SJSA1 (cell line): ENCODE measurements around the gene VKORC1L1. TPM values are rescaled to one million over a fixed set of nuclear protein-coding genes. Genes with fewer than 3 reads are reported as not detected.
"Not testable (repeated sequence)": the region's sequence is repeated elsewhere in the genome, so short reads cannot be mapped to it uniquely, and the experiment has no call there.

Experiments used
- DNase-seq, 2 experiments: peaks; one replicate each; pipeline ENCODE4 v3.0.0-alpha.2; 2015 to 2020; ENCODE audit warnings: low spot score in 2 of 2, low read depth in 1 of 2
- H3K27ac ChIP-seq: fragments of 250-450 bp; sonication (Bioruptor Pico); 2 replicates; pipeline ENCODE4 v1.5.1; 2020; ENCODE audit warnings: mild to moderate bottlenecking, moderate library complexity
- H3K27me3 ChIP-seq: fragments of 250-450 bp; sonication (Bioruptor Pico); replicated peaks from 2 replicates; pipeline ENCODE4 v1.5.1; 2020; ENCODE audit warnings: mild to moderate bottlenecking, moderate library complexity
- H3K36me3 ChIP-seq: fragments of 250-450 bp; sonication (Bioruptor Pico); 2 replicates; pipeline ENCODE4 v1.5.1; 2020; ENCODE audit warnings: mild to moderate bottlenecking
- H3K4me1 ChIP-seq: fragments of 250-450 bp; sonication (Bioruptor Pico); replicated peaks from 2 replicates; pipeline ENCODE4 v1.6.1; 2021; ENCODE audit warnings: mild to moderate bottlenecking
- H3K4me3 ChIP-seq: fragments of 250-450 bp; sonication (Bioruptor Pico); 2 replicates; pipeline ENCODE4 v1.5.1; 2020; ENCODE audit warnings: mild to moderate bottlenecking
- H3K9me3 ChIP-seq: fragments of 250-450 bp; sonication (Bioruptor Pico); replicated peaks from 2 replicates; pipeline ENCODE4 v1.5.1; 2020; ENCODE audit warnings: mild to moderate bottlenecking
- total RNA-seq: library from RNA; depleted of rRNA; stranded (reverse); fragments of >200 nt; shearing (Covaris generic); gene quantifications from 2 replicates; pipeline ENCODE4 v1.2.3, GENCODE V29; 2014

VKORC1L1 gene
- total RNA-seq, 1 experiment from 2014 or later: 16.1 TPM

DNA sequence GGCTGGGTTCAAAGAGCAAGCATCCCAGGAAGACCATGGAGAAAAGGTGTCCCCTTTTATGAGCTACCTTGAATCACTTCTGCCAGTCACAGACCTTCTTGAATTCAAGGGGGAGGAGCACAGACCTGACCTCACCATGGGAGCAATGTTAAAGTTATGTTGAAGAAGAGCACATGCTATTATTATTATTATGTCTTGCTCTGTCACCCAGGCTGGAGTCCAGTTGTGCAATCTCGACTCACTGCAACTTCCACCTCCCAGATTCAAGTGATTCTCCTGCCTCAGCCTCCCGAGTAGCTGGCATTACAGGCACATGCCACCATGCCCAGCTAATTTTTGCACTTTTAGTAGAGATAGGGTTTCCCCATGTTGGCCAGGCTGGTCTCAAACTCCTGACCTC, 5.2 kb upstream of the VKORC1L1 start:
- H3K4me1 ChIP-seq, H3K9me3 ChIP-seq, H3K36me3 ChIP-seq, H3K4me3 ChIP-seq, H3K27ac ChIP-seq, H3K27me3 ChIP-seq, DNase-seq: not testable (repeated sequence)

DNA sequence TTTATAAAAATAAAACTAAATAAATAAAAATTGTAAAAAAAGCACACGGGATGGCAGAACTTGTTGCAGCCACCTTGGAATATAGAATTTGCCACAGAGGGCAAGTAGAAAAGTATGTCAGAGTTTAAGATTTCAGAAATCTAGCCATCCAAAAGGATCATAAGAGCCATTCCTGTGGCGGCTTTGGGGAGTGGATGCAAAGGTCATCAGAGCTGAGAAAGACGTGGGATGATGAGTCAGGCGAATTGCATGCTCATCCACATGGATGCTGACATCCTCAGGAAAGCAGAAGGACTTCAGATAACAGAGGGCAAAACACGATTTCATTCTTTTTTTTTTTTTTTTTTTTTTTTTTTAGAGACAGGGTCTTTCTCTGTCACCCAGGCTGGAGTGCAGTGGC, 3.6 kb upstream of the VKORC1L1 start:
- H3K27ac ChIP-seq, H3K9me3 ChIP-seq: not testable (repeated sequence)

DNA sequence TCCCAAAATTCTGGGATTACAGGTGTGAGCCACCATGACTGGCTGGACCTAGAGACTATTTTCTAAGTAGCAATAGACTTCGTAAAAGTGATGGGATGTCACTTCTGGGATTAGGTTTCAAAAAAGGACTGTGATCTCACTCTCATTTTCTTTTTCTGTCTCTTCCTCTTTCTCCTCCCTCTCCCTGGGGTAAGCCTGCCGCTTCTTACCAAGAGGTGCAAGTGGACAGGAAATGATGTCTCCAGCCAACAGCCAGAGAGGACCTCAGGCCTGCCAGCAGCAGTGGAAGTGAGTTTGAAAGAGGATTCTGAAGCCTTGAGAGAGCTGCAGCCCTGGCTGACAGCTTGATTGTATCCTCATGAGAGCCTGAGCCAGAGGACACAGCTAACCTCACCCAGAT, 1.4 kb upstream of the VKORC1L1 start:
- H3K4me1 ChIP-seq, H3K27me3 ChIP-seq, H3K27ac ChIP-seq, H3K36me3 ChIP-seq, DNase-seq, H3K4me3 ChIP-seq, H3K9me3 ChIP-seq: not testable (repeated sequence)

More for the DNA sequence above, 3.6 kb upstream of the VKORC1L1 start:
- not testable (repeated sequence) for H3K4me3 ChIP-seq, H3K27me3 ChIP-seq, H3K36me3 ChIP-seq, H3K4me1 ChIP-seq
- DNase-seq: peak in 1 of 2 experiments; percentile 47

DNA sequence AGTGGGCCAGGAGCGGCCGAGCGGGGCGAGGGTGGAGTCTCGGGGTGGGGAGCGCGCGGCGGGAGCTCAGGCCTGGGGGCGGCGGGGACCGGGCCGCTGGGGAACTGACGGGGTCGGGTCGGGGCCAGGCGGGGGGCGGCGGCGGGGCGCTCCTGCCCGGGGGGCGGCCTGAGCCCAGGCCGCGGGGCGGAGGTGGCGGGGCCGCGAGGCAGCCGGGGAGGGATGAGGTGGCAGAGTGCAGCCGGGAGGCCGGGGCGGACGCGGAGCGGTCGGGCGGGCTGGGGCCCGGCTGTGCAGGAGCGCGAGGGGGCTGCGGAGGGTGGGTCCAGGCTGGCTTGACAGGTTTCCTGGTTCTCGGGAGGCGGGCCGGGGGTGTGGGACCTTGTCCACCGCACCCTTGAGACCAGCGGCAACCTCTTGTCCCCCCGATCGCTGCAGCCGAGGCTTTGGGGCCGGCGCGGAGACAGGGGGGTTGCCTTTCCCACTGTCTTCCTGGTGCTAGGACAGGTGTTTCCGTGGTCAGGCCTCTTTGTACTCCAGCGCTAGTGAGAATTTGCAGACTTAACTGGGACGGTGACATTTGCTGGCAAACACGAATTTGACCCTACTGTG, 814 bp downstream of the VKORC1L1 start:
- H3K36me3 ChIP-seq, H3K9me3 ChIP-seq, H3K27me3 ChIP-seq, H3K4me1 ChIP-seq, H3K27ac ChIP-seq: not testable (repeated sequence)
- peak in 1 of 2 experiments; percentile 4 for DNase-seq
- H3K4me3 ChIP-seq: peak overlapping the region; percentile 87

DNA sequence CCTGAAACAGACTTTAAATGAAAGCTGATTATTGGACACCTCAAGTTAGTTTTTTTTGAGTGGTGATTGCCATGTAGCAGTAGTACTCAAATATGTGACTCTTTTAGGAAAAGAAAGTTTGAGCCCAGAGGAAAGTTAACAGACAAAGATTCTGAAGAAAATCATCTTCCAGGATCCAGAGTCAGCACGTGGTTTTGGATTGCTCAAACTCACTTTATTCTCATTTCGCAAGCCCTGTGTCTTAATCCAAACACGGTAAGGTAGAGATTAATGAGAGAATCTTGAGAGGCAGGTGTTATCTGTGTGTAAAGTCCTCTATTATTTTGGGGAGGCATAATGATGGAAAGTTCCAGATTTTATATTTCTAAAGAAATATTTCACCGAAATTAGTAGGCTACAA, 2.8 kb downstream of the VKORC1L1 start:
- H3K27ac ChIP-seq, H3K36me3 ChIP-seq, H3K27me3 ChIP-seq, H3K9me3 ChIP-seq, H3K4me1 ChIP-seq, DNase-seq, H3K4me3 ChIP-seq: not testable (repeated sequence)

DNA sequence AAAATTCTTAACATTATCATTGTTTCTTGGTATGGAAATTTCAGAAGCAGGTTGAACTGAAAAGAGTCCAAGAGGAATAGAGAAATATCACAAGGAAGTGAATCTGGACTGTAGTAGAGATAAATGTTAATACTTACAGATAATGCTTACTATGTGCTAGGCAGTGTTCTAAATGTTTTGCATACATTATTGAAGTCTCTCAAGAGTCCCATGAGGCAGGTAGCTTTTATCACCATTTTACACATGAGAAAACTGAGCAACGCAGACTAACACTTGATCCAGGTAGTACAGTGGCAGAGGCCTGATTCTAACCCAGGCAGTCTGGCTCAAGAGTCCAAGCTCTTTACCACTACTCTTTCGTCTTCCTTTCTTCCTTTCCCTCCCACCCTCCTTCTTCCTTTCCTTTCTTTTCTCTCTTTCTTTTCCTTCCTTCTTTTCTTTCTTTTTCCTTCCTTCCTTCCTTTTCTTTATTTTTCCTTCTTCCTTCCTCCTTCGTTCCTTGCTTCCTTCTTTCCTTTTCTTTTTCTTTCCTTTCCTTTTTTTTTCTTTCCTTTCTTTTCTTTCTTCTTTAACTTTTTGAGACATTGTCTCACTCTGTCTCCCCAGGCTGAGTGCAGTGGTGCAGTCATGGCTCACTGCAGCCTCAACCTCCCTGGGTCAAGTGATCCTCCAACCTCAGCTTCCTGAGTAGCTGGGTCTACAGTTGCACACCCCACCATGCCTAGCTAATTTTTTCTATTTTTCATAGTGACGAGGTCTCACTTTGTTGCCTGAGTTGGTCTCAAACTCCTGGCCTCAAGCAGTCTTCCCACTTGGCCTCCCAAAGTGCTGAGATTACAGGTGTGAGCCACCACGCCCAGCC, 6.6 kb downstream of the VKORC1L1 start:
- DNase-seq, H3K27ac ChIP-seq, H3K27me3 ChIP-seq, H3K36me3 ChIP-seq, H3K9me3 ChIP-seq, H3K4me1 ChIP-seq, H3K4me3 ChIP-seq: not testable (repeated sequence)

DNA sequence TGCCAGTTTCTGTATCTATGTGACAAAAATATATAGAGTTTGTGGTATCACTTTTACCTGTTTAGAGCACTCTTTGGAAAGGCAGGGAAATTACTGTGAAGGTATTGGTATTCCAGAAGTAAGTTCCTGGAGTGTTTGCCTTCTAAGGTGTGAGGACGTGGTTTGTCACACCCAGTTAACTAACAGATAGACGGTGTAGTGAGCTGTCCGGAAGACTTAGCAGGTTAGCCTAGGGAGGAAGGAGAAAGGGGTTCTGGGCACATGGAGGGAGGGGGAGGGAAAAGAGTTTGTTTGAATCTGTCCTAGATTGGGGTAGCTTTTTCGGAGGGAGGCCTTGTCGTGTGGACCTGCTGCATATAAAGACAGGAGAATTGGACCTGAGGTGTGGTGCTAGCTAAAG, 7.4 kb downstream of the VKORC1L1 start:
- H3K27me3 ChIP-seq, H3K27ac ChIP-seq, H3K36me3 ChIP-seq, DNase-seq, H3K9me3 ChIP-seq, H3K4me1 ChIP-seq, H3K4me3 ChIP-seq: not testable (repeated sequence)

DNA sequence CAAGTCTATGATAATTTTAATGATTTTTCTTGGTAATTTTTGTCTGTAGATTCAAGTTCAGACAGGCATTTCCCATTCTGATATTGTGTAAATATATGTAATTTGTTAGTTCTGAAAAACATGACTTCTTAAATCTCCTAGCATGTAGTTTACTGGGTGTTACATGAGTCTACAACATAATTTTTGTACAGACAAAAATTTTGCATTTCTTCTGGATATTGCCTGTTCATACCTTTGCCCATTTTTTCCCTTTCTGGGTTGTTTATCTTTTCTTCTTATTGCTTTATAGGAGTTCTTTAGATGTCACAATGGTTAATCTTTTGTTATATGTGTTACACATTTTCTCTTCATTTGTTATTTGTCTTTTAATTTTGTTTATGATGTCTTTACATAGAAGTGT, 12.1 kb downstream of the VKORC1L1 start:
- not testable (repeated sequence) for H3K4me3 ChIP-seq, H3K9me3 ChIP-seq, H3K27ac ChIP-seq, H3K36me3 ChIP-seq, DNase-seq, H3K27me3 ChIP-seq, H3K4me1 ChIP-seq

DNA sequence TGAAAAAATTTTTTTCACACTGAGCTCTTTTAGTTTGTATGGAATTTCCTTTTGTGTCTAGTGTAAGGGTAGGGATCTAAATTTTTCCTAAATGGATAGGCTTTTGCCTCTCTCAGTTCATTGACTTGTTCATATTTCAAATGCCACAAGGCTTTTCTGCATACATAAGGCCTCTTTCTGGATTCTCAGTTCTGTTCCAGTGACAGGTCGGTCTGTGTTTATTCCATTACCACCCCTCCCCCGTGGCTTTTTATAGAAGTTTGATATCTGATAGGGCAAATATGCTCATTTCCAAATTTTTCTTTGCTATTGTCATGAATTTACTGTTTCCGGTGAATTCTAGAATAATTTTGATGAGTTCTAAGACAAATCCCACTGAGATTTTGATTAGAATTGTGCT, 12.7 kb downstream of the VKORC1L1 start:
- H3K9me3 ChIP-seq, H3K36me3 ChIP-seq, H3K4me1 ChIP-seq, H3K27me3 ChIP-seq, H3K4me3 ChIP-seq, DNase-seq, H3K27ac ChIP-seq: not testable (repeated sequence)

DNA sequence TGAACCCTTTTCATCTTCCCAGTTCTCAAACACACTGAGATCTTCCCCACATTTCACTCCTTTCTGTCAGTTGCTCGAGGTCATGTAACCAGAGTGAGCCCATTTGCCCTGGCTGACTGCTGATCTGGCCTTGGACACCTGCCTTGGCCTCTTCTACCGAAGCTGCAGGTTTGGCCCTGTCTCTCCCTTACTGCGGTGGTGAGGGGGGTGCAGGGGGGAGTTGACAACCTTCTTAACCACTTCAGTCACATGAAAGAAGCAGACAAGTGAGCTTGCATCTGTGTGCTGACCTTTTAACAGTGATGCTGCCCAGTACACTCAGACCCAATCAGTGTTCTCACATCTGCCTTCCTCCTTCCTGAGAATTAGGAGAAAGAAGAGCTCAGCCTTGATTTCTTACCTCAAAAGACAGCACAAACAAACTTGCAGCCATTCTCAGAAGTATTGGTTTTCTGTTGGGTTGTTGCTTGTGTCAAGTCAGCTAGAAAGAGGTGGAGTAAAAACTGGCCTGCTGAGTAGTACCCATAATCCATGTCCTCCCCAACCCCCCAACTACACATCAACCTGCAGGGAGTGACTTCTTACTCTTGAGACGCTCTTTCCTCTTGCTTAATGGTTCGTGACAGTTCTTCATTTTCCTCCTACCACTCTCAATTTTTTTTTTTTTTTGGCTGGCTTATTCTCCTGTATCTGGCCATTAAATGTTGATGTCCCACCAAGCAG, 15.7 kb downstream of the VKORC1L1 start:
- not testable (repeated sequence) for H3K4me1 ChIP-seq, H3K4me3 ChIP-seq, H3K9me3 ChIP-seq, H3K27ac ChIP-seq, H3K27me3 ChIP-seq, DNase-seq
- H3K36me3 ChIP-seq: peaks cover 15% of the 10 kb centered on the region

DNA sequence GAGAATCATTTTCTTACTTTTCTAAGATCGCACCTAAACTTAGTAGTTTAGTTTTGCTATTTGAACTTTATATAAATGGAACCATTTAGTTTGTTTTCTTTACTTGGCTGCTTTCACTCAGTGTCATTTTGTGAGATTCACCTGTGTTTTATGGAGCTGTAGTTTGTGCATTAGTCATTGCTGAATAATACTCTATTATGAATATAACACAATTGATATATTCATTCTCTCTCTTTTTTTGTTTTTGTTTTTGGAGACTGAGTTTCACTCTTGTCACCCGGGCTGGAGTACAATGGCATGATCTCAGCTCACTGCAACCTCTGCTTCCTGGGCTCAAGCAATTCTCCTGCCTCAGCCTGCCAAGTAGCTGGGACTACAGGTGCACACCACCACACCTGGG, 16.8 kb downstream of the VKORC1L1 start:
- not testable (repeated sequence) for H3K4me1 ChIP-seq, H3K27ac ChIP-seq, H3K27me3 ChIP-seq, H3K9me3 ChIP-seq, H3K4me3 ChIP-seq, DNase-seq
- peaks cover 15% of the 10 kb centered on the region for H3K36me3 ChIP-seq

DNA sequence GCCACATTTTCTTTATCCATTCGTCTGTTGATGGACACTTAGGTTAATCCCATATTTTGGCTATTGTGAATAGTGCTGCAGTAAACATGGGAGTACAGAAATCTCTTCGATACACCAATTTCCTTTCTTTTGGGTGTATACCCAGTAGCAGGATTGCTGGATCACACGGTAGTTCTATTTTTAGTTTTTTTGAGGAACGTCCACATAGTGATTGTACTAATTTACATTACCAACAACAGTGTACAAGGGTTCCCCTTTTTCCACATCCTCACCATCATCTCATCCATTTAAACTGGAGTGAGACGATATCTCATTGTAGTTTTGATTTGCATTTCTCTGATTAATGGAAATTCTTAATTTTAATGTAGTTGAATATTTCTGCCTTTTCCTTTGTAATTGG, 19.3 kb downstream of the VKORC1L1 start:
- no peak overlapping the region for H3K4me3 ChIP-seq
- H3K27me3 ChIP-seq: no peaks in the 10 kb centered on the region

DNA sequence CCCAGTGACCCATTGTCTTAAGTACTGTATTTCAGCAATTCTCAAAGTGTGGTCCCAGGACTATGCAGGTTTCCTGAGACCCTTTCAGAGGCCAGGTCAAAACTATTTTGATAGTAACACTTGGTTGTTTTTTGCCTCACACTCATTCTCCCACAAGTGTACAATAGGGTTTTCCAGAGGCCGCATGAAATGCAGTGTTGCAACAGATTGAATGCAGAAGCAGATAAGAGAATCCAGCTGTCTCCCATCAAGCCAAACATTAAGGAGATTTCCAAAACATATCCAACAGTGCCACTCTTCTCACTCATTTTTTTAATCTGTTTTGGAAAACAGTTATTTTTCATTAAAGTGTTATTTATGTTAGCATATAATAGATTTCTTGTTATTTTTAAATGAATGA, 20.0 kb downstream of the VKORC1L1 start:
- Histone ChIP-seq H3K27ac (no peak overlapping the region), H3K9me3 (no peaks in the 10 kb centered on the region), H3K36me3 (peaks cover 15% of the 10 kb centered on the region), H3K4me3 (no peak overlapping the region), H3K27me3 (no peaks in the 10 kb centered on the region), H3K4me1 (no peaks in the 10 kb centered on the region)
- DNase-seq: no peak

More for the DNA sequence above, 19.3 kb downstream of the VKORC1L1 start:
- Histone ChIP-seq H3K36me3 (peaks cover 15% of the 10 kb centered on the region), H3K27ac (no peak overlapping the region), H3K4me1 (no peaks in the 10 kb centered on the region), H3K9me3 (no peaks in the 10 kb centered on the region)
- no peak for DNase-seq

DNA sequence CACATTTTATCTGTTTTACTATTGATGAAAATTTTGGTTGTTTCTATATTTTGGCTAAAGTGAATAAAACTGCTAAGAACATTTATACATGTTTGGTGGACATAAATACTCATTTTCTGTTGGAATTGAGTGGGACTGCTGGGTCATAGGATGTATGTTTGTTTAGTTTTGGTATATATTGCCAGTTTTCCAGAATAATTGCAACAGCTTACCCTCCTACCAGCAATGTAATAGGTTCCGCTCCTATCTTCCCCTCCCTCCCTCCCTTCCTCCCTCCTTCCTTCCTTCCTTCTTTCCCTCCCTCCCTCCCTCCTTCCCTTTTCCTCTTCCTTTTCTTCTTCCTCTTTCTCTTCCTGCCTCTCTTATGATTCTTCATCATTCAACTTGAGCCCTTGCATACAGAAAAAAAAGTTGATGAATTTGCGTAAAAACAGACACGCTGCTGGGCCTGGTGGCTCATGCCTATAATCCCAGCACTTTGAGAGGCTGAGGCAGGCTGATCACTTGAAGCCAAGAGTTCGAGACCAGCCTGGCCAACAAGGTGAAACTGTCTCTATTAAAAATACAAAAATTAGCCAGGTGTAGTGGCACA, 23.5 kb downstream of the VKORC1L1 start:
- Histone ChIP-seq H3K4me3 (no peak overlapping the region), H3K36me3 (peaks cover 10% of the 10 kb centered on the region), H3K27ac (no peak overlapping the region), H3K27me3 (no peaks in the 10 kb centered on the region), H3K9me3 (no peaks in the 10 kb centered on the region), H3K4me1 (no peaks in the 10 kb centered on the region)
- DNase-seq: no peak
